Activated naive CD4-positive, alpha-beta T cell treated with Interleukin-2 at 50 U/mL for 16 hours (primary cell): ENCODE results near the gene IGLL5.
"Not testable (repeated sequence)": the region's sequence is repeated elsewhere in the genome, so short reads cannot be mapped to it uniquely, and the experiment has no call there.

ENCODE experiments used
- DNase-seq: peaks from one replicate; pipeline ENCODE4 v3.0.0-alpha.2; 2020

IGLL5 gene

DNA sequence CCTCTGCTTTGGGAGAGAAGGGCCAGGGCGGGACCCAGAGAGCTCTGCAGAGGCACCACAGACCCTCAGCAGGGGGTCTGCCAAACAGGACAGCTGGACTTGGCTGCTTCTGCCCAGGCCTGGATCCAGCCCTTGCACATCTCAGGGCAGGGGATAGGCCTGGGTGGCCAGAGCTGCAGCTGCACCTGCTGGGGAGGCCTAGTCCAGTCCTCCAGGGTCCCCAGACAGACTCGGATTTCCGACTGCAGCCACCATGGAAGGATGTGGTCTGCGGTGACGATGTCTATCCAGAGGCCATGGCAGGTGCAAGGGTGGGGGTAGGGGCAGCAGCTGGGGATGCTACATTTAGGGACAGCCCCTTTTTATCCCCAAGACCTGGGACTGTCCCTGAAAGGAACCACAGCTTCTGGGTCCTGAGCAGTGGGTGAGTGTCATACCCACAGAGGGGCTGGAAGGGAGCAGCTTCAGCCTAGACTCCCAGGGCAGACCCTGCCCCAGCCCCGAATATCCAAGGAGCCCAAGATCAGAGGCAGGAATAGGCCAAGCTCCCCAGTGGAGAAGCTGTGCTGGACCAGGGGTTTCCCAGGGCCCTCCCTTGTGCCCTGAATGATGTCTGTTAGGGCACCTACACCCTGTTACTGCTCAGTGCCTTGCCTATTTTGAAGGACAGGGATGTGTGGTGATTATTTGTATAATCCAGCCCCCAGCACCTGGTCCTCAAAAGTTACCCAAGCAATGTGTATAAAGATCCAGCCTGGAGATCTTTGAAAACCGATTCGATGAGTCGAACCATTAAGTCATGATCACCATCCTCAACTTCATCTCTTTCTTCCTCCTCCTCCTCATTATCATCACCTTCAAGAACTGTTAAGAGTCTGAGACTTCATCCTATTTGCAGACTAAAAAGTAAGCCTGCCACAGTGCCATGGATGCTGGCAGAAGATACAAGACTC, 2.5 kb upstream of the IGLL5 start:
- DNase-seq, result no peak

- DNase-seq, result no peak
Observed at GRCh38 chr22:22886546-22886945, 1.1 kb upstream of the IGLL5 start.

- no peak for DNase-seq
Observed at GRCh38 chr22:22888571-22889353, 1.1 kb downstream of the IGLL5 start.

- no peak for DNase-seq
Observed at GRCh38 chr22:22890085-22890484, 2.5 kb downstream of the IGLL5 start.

DNA sequence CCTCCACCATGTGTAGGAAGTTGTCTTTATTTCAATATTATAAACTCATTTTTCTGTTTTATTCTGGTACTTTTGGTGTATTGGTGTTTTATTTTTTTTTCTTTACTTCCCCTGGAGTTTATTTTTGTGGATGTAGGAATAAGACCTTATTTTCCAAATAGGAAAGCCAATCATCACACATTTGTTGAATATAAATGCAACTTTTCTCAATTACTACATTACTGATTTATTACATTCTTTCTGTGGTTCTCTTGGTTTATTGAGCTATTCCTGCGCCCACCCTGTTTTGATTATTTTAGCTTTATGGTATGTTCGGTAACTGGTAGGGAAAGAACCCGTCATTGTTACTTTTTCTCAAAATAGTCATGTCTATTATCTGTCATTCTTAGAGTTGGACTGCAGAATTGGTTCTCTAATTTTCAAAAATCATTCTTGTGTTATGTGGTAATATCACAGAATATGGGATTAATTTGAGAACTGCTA, 3.6 kb downstream of the IGLL5 start:
- no peak for DNase-seq

- DNase-seq, result no peak
Observed at GRCh38 chr22:22892096-22893052, 4.8 kb downstream of the IGLL5 start.

DNA sequence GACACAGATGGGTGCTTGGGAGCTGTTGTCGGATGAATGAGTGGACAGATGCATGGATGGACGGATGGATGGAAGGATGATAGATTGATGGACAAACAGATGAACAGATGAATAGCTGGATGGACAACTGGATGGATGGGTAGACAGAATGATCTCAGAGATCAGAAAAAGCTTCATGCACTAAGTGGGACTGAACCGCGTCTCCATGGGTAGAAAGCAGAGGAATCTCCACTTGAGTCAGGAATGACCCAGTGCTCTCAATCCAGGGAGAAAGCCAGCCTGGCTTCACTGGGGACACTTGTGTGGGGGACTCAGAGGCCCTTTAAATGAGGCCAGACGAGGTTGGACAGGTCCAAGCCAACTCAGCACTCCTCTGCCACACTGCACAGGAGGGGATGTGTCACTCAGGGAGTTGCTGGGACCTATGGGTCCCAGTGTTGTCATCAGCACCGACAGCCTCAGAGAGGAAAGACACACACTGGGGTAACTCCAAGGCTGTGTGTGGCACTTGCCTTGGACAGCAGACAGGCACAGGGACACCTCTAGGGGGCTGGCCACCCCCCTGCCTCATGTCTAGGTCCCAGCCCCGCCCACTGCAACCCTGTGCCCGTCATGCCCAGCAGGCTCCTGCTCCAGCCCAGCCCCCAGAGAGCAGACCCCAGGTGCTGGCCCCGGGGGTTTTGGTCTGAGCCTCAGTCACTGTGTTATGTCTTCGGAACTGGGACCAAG, 5.6 kb downstream of the IGLL5 start:
- DNase-seq, result no peak

DNA sequence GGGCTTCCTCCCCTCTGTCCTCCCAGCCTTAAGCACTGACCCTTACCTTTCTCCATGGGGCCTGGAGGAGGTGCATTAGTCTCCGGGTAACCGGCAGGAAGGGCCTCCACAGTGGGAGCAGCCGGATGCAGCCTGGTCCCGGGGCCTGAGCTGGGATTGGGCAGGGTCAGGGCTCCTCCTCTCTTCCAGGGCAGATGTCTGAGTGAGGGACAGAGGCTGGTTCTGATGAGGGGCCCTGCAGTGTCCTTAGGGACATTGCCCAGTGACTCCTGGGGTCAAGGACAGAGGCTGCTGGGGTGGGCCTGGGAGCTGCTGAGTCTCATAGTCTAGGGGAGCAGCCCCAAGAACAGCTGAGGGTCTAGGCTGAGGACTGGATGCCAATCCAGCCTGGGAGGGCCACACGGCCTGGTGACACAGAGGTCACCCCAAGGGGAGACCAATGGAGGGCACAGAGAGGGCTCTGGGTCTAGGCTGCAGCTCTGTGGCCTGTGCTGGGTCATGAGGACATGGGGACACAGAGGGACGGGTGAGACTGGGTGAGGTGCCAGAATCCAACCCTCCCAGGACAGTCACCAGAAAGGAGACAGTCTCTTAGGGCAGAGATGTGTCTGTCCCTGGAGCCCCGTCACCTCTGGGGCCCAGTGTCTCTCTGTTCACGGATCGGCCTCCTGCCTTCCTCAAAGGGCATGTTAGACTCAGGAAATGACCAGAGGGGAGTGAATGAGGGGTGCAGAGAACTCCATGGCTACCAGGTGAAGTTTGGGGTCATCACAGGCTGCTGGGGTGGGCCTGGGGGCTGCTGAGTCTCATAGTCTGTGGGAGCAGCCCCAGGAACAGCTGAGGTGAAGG, 6.5 kb downstream of the IGLL5 start:
- DNase-seq, result no peak

- no peak for DNase-seq
Observed at GRCh38 chr22:22894740-22895731, 7.4 kb downstream of the IGLL5 start.

DNA sequence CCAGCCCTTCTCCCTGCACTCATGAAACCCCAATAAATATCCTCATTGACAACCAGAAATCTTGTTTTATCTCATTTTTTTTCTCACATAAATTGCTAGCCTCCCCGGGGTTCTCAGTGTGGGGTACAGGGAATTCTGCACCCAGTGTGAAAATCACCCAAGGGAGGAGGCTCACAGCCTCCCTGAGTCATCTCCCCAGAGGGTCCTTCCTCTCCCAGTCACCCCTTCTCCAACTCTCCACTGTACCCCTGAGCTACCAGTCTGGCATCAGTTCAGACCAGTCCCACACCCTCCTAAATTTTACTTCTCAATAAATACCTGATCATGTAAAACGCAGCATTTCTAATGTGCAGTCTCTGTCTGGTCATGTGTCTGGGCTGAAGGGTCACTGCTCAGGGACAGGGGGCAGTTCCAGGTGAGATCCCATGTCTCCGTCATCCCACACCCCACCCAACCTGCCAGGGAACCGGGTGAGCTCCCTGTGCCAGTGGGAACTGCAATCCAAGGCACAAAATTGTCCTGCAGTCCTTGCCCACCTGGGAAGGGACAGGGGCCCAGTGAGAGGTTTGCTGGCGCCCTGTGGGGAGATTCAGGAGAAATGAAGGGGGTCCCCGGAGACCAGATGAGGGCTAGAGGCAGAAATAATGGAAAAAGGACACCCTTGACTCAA, 8.3 kb downstream of the IGLL5 start:
- DNase-seq, result no peak

DNA sequence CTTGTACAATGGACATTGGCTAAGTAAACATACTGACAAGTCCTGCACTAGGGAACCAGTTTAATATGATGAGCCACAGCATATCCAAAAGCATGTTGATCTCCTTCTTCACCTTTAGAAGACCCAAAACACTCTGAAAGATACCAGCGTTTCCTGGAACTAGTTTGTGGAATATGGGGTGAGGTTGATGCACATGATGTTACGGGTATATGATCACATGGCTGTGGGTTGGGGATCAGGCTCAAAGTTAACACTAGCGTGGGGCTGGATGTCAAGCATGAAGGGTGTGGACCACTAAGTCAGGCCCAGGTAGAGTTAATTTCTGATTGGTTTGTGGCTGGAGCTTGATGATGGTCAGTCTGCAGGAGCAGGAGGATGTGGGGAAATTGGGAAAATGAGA, 9.0 kb downstream of the IGLL5 start:
- DNase-seq, result no peak

GRCh38 chr22:22897091-22897490, 9.5 kb downstream of the IGLL5 start:
- no peak for DNase-seq

DNA sequence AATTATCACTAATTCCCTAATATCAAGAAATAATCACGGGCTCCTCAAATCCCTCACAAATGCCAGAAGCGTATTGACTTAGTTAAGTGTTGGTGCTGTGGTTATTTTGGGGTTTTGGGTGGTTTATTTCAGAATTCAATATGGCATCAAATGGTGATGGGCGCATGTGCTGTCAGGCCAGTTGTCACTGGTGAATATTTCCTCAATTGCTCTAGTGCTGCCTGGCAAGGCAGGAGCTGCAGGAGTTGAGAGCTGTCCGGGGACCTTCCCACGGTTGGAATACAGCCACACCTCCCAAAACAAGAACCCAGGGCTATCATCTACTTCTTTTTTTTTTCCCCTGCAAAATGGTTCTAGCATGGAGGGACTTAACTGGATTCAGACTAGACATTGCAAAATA, 10.3 kb downstream of the IGLL5 start:
- no peak for DNase-seq

DNA sequence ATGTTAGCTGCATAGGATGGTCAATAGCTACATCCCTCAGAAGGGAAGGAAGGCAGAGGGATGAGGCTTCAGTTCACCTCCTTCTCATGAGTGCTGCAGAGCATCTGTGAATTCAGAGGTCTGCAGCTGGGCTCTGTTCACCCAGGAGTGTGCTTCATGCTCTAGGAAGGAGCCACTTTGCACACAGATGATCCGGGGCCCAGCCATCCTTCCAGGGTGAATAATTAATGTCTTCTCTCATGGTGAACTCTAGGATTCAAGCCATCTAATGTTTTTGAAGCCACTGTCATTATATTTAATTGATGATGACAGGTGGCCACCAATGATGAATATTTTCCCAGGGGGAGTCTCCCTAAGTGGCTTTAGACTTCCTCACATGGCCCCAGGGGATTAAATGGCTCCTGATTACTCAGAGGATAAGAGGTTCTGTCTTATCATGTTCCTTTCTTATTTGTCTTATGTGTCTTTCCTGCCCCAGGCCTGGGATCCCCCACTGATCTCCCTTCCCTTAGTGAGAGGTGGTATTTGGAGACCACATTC, 10.9 kb downstream of the IGLL5 start:
- not testable (repeated sequence) for DNase-seq

- not testable (repeated sequence) for DNase-seq
Observed at GRCh38 chr22:22899342-22900080, 11.9 kb downstream of the IGLL5 start.

DNA sequence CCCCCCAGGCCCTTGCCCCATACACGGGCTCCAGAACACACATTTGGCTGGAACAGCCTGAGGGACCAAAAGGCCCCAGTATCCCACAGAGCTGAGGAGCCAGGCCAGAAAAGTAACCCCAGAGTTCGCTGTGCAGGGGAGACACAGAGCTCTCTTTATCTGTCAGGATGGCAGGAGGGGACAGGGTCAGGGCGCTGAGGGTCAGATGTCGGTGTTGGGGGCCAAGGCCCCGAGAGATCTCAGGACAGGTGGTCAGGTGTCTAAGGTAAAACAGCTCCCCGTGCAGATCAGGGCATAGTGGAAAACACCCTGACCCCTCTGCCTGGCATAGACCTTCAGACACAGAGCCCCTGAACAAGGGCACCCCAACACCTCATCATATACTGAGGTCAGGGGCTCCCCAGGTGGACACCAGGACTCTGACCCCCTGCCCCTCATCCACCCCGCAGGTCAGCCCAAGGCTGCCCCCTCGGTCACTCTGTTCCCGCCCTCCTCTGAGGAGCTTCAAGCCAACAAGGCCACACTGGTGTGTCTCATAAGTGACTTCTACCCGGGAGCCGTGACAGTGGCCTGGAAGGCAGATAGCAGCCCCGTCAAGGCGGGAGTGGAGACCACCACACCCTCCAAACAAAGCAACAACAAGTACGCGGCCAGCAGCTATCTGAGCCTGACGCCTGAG, 13.1 kb downstream of the IGLL5 start:
- not testable (repeated sequence) for DNase-seq

GRCh38 chr22:22901578-22902218, 14.1 kb downstream of the IGLL5 start:
- no peak for DNase-seq
